Esophagus muscularis mucosa (tissue), 4 donors: ENCODE results near the gene POLR2B. TPM values are rescaled to one million over a fixed set of nuclear protein-coding genes. Genes with fewer than 3 reads are reported as not detected.

ENCODE experiments used
- DNase-seq: peaks from one replicate; pipeline ENCODE4 v3.0.0-alpha.2; 2017; ENCODE audit errors: extremely low spot score
- H3K27ac ChIP-seq, 4 donors: fragments of 200-600 bp; sonication (generic); replicated peaks in 1 of 4; 1 replicate in 3 of 4; 2 replicates in 1 of 4; pipeline ENCODE4 v1.5.1; 2016 to 2019; ENCODE audit warnings: mild to moderate bottlenecking in 1 of 4
- H3K27me3 ChIP-seq, 4 donors: fragments of 200-600 bp; sonication (generic); one replicate each; pipeline versions ENCODE4 v1.5.1 to v1.6.0; 2016 to 2019
- H3K36me3 ChIP-seq, 4 donors: fragments of 200-600 bp; sonication (generic); one replicate each; pipeline ENCODE4 v1.5.1; 2016 to 2019
- H3K4me1 ChIP-seq, 4 donors: fragments of 200-600 bp; sonication (generic); one replicate each; pipeline ENCODE4 v1.5.1; 2016 to 2019
- H3K4me3 ChIP-seq, 4 donors: fragments of 200-600 bp; sonication (generic); 1 replicate in 2 of 4; 2 replicates in 2 of 4; pipeline ENCODE4 v1.5.1; 2016 to 2019; ENCODE audit warnings: mild to moderate bottlenecking in 4 of 4, moderate library complexity in 1 of 4
- H3K9me3 ChIP-seq, 4 donors: fragments of 200-600 bp; sonication (generic); 1 replicate in 3 of 4; 2 replicates in 1 of 4; pipeline ENCODE4 v1.5.1; 2016 to 2019
- CTCF ChIP-seq, 3 experiments: fragments of 200-600 bp in 2 of 3; fragments of 450-650 bp in 1 of 3; sonication (generic) in 2 of 3; IDR thresholded peaks; one replicate each; pipeline ENCODE4 v1.5.1; 2017 to 2019; ENCODE audit warnings: antibody characterized with exemption in 3 of 3, mild to moderate bottlenecking in 2 of 3, moderate library complexity in 1 of 3
- EP300 ChIP-seq: sonication (generic); formaldehyde crosslinking; IDR thresholded peaks from one replicate; pipeline ENCODE4 v1.6.1; 2017; ENCODE audit warnings: antibody characterized with exemption
- POLR2A ChIP-seq: fragments of 450-650 bp; IDR thresholded peaks from one replicate; pipeline ENCODE4 v1.6.1; 2017; ENCODE audit warnings: antibody characterized with exemption, moderate library complexity, mild to moderate bottlenecking, low read depth
- POLR2AphosphoS5 ChIP-seq, 2 donors: sonication (generic); formaldehyde crosslinking; IDR thresholded peaks; one replicate each; pipeline ENCODE4 v1.6.1; 2017; ENCODE audit warnings: antibody characterized with exemption in 2 of 2
- WGBS: methylation state at CpG from one replicate; pipeline ENCODE4 v1.1.5; 2018; 5-methylcytosine and 5-hydroxymethylcytosine counted together
- intact Hi-C: fragments of 100-400 bp; cut with DNase I; formaldehyde crosslinking; loops from one replicate; pipeline ENCODE4 v1.15.1; 2023
- total RNA-seq, 4 donors: library from RNA; depleted of rRNA; stranded (reverse); fragments of >200 nt; gene quantifications; one replicate each; pipeline versions ENCODE4 v1.1.0 to v1.2.1, GENCODE V29; 2016

Gene POLR2B
- total RNA-seq, 4 donors from 2014 or later: 58.3 to 95.7 (median 74.0) TPM

GRCh38 chr4:57039345-57039744 is 60.6 kb downstream of the POLR2B start:
- DNase-seq: no peak
- Histone ChIP-seq H3K27ac (peak overlapping the region in 3 of 4 donors; percentile 7 to 71 (median 16)), H3K9me3 (no peaks in the 10 kb centered on the region), H3K36me3 (peaks cover 0 to 52% (median 15%) of the 10 kb centered on the region in 4 donors), H3K4me3 (no peak overlapping the region), H3K4me1 (peaks cover 27 to 56% (median 46%) of the 10 kb centered on the region in 4 donors), H3K27me3 (no peaks in the 10 kb centered on the region)
- TF ChIP-seq POLR2AphosphoS5 (IDR thresholded peaks at IDR 0.05) (no peak), CTCF (IDR thresholded peaks at IDR 0.05) (no peak), POLR2A (no peak), EP300 (no peak)
- 69% methylated on average over 2 of the region's 2 CpGs for WGBS
- intact Hi-C loops: loop anchor here (5.0 kb wide), 1 partner anchor 73 kb away; the partner anchor contains the start of gene IGFBP7

DNA sequence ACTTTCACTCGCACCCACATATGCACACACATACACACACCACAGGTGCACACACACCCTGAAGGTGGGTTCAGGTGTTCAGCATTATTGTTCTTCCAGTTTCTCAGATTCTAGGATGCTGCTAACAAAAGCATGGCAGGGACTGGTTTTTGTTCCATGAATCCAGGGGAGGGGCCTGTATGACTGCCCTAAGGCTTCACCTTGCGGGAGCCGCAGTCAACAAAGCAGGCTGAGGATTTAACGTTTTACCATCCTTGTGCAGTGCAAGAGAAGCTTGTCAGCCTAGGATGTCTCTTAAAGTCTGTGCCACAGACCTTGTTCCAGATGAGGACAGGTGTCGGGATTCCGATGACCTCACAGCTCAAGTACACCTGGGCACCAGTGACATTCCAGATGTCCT is 61.8 kb downstream of the POLR2B start:
- intact Hi-C loops: no loop called here
- 77% methylated on average over 6 of the region's 6 CpGs for WGBS
- Histone ChIP-seq H3K4me3 (no peak overlapping the region), H3K27ac (peak overlapping the region in 1 of 4 donors; percentile 71), H3K4me1 (peaks cover 37 to 68% (median 58%) of the 10 kb centered on the region in 4 donors), H3K9me3 (no peaks in the 10 kb centered on the region), H3K27me3 (no peaks in the 10 kb centered on the region), H3K36me3 (peaks cover 0 to 52% (median 15%) of the 10 kb centered on the region in 4 donors)
- no peak for TF ChIP-seq EP300
- no peak for TF ChIP-seq CTCF (IDR thresholded peaks at IDR 0.05)
- no peak for TF ChIP-seq POLR2AphosphoS5 (IDR thresholded peaks at IDR 0.05)
- no peak for TF ChIP-seq POLR2A
- DNase-seq: no peak

- Histone ChIP-seq H3K27ac (peak overlapping the region in 3 of 4 donors; percentile 12 to 71 (median 67)), H3K9me3 (no peaks in the 10 kb centered on the region), H3K36me3 (peaks cover 0 to 47% (median 14%) of the 10 kb centered on the region in 4 donors), H3K4me3 (no peak overlapping the region), H3K4me1 (peaks cover 42 to 69% (median 63%) of the 10 kb centered on the region in 4 donors), H3K27me3 (no peaks in the 10 kb centered on the region)
- intact Hi-C loops: no loop called here
- WGBS: 72% methylated on average over 1 of the region's 1 CpG
- TF ChIP-seq EP300 (no peak), POLR2A (no peak), CTCF (IDR thresholded peaks at IDR 0.05) (no peak), POLR2AphosphoS5 (IDR thresholded peaks at IDR 0.05) (no peak)
- no peak for DNase-seq
Observed at GRCh38 chr4:57041020-57041419, 62.3 kb downstream of the POLR2B start.

DNA sequence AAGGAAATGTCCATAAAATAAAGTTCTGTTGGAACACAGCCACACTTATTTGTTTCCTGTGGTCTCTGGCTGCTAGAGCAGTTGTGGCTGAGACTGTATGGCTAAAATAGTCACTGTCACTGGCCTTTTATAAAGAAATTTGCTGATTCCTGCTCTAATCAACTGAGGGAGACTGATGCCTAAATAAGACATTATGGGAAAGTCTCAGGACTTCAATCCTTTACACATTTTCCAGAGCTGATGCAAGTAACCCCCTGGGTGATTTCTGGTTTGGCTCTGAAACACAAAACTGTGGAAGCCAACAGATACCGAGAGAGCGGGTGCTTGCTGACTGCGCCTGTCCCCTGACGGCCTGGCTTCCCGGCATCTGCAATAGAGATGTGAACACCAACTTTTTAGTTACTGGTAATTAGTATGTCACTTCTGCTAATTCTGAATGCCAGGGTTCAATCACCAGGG is 64.0 kb downstream of the POLR2B start:
- peaks cover 54 to 80% (median 70%) of the 10 kb centered on the region in 4 donors for H3K4me1 ChIP-seq
- no peak for DNase-seq
- intact Hi-C loops: no loop called here

More for the DNA sequence above, 64.0 kb downstream of the POLR2B start:
- Histone ChIP-seq H3K27me3 (no peaks in the 10 kb centered on the region), H3K27ac (peak overlapping the region; percentile 53 to 71 (median 61)), H3K9me3 (no peaks in the 10 kb centered on the region), H3K4me3 (no peak overlapping the region), H3K36me3 (peaks cover 0 to 30% (median 8%) of the 10 kb centered on the region in 4 donors)
- TF ChIP-seq POLR2AphosphoS5 (IDR thresholded peaks at IDR 0.05) (peak in 1 of 2 donors; percentile 3), CTCF (IDR thresholded peaks at IDR 0.05) (no peak), POLR2A (no peak), EP300 (no peak)
- 60% methylated on average over 1 of the region's 5 CpGs for WGBS
